Adrenal gland (tissue), 5 donors: ENCODE measurements around the gene EXOC4.

Source experiments
- CTCF ChIP-seq, 6 experiments: fragments of 450-650 bp in 4 of 6; fragments of 200-600 bp in 2 of 6; sonication (generic) in 1 of 6; IDR thresholded peaks; 1 replicate in 5 of 6; 2 replicates in 1 of 6; pipeline versions ENCODE4 v1.5.1 to v1.8.0; 2016 to 2021; ENCODE audit warnings: antibody characterized with exemption in 6 of 6, mild to moderate bottlenecking in 2 of 6, moderate library complexity in 1 of 6
- POLR2A ChIP-seq, 2 donors: fragments of 450-650 bp; IDR thresholded peaks; one replicate each; pipeline ENCODE4 v1.6.1; 2017; ENCODE audit warnings: antibody characterized with exemption in 2 of 2, mild to moderate bottlenecking in 2 of 2, moderate library complexity in 1 of 2
- donor health status: DM: no; HTN: no; CAD: no.

GRCh38 chr7:133702960-133703359 lies 450.1 kb downstream of the EXOC4 start:
- TF ChIP-seq POLR2A (IDR thresholded peaks at IDR 0.05) (no peak), CTCF (IDR thresholded peaks at IDR 0.05) (no peak)
